IPS-NIHi7 (cell line): ENCODE measurements around the gene MOGAT1.
"Not testable (repeated sequence)": the region's sequence is repeated elsewhere in the genome, so short reads cannot be mapped to it uniquely, and the experiment has no call there.

Source experiments
- DNase-seq: peaks from one replicate; pipeline ENCODE4 v3.0.0; 2012; ENCODE audit warnings: mixed read lengths; ENCODE audit errors: extremely low spot score

The MOGAT1 gene

DNA sequence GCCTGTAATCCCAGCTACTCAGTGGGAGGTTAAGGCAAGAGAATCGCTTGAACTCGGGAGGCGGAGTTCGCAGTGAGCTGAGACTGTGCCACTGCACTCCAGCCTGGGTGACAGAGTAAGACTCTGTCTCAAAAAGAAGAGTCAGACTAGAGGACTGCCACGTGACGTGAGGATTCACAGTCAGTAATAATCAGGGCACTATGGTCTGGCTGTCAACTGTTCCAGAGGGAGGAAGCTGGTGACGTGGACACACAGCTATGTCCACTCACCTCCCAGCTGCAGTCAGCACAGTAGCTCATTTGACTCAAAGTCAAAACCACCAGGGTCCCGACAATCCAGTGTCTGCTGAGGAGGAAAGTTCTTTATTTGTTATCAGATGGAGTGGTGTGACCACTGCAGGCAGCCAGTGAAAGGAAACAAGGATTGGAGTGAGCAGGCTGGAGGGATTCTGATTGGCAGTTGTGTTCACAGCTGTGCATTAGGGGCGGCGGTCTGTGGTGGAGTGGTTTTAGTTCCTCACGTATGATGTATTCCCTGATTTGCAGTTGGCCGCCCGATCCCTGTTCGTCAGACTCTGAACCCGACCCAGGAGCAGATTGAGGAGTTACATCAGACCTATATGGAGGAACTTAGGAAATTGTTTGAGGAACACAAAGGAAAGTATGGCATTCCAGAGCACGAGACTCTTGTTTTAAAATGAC is 37.9 kb downstream of the MOGAT1 start:
- DNase-seq = peak; percentile 51

DNA sequence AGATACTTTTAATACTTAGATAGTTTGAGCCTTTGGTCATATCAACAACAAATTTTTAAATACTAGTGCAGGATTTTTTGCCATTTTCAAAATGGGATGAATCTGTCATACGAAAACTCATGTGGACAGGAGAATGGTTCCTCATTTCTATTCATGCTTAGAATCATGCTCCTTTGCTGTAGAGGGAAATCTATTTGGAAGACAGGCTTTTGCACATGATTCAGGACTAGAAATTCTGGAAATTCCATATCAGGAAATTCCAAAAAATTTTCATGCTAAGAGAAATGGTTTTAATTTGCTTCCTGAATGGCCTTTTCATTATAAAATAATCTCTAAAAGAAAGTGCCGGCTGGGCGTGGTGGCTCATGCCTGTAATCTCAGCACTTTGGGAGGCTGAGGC is 39.3 kb downstream of the MOGAT1 start:
- DNase-seq = no peak

GRCh38 chr2:222711315-222711940 is 40.0 kb downstream of the MOGAT1 start:
- no peak for DNase-seq

DNA sequence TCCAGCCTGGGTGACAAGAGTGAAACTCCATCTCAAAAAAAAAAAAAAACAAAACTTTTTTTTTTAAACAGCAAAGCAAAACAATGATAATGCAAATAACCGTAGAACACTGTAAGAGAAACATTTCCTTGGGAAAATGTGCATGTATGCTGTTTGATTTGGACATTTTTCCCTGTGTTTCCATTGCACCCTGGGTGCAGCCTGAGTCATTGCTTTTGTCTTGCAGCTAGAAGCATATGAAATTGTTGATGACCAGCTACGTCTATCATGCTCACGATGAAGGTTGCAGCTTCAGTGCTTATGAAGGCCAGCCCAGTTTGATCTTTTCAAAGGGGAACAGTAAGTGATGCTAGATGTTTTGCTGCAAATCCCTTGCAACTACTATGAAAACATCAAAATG is 41.5 kb downstream of the MOGAT1 start:
- no peak for DNase-seq

- no peak for DNase-seq
These were observed 43.1 kb downstream of the MOGAT1 start for GRCh38 chr2:222714361-222715241.

DNA sequence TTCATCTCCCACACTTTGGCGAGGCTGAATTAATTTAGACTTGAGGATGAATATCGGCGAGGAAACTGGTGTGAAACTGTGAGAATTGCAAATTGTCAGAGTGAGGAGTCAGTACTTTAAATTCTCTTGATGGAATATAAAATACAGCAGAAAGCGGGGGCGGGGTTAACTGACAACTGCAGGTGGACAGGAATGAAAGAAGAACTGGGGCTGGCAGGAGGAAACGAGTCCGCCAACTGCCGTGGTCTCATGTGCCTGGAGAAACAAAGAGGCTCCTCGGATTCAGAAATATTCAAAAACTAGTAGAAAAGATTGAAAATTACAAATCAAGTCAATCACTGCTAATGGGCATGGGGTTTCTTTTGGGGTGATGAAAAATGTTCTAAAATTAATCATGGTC is 44.3 kb downstream of the MOGAT1 start:
- no peak for DNase-seq

DNA sequence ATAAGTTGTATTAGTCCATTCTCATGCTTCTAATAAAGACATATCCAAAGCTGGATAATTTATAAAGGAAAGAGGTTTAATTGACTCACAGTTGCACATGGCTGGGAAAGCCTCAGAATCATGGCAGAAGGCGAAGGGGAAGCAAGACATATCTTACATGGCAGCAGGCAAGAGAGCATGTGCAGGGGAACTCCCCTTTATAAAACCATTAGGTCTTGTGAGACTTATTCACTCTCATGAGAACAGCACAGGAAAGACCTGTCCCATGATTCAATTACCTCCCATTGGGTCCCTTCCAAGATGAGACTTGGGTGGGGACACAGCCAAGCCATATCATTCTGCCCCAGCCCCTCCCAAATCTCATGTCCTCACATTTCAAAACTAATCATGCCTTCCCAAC is 48.3 kb downstream of the MOGAT1 start:
- DNase-seq = not testable (repeated sequence)

GRCh38 chr2:222721597-222721996 is 50.1 kb downstream of the MOGAT1 start:
- DNase-seq = not testable (repeated sequence)

DNA sequence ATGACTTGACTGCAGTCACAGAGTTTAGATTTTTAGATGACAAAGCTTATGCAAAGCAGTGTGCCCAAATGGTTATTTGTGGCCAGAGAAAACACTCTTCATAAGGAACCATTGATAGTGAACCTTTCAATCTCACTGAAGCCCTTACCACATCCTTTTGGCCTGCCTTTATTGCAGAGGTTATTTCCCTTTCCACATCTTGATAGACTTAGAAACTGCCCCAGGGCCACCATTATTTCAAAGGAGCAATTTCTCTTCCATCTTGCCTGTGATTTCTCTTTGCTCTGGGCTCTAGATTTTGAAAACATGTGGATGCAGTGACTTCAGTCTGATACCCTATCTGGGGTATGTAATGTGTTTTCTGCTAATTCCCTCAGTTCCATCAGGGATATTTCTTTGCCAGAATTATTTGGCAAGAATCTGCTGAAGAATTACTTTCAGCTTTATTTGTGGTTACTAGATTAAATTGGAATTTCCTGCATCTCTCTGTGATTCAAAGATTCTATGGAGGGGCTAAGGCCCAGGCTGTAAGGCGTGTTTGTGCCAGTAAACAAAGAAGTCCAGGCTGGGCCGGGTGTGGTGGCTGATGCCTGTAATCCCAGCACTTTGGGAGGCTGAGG is 51.0 kb downstream of the MOGAT1 start:
- DNase-seq = no peak

DNA sequence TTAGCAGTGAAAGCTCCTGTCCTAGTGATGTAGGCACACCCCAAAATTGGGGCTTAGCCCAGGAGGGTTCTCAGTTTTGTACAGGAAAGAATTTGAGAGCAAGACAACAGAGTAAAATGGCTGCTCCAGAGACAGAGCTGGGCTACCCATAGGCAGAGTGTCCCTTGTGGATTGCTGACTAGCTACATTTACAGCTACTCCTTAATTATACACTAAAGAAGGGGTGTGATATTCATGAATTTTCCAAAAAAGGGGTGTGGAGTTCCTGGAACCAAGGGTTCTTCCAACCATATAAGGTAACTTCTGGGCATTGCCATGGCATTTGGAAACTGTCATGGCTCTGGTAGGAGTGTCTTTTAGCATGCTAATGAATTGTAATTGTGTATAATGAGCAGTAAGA is 52.8 kb downstream of the MOGAT1 start:
- DNase-seq = no peak

DNA sequence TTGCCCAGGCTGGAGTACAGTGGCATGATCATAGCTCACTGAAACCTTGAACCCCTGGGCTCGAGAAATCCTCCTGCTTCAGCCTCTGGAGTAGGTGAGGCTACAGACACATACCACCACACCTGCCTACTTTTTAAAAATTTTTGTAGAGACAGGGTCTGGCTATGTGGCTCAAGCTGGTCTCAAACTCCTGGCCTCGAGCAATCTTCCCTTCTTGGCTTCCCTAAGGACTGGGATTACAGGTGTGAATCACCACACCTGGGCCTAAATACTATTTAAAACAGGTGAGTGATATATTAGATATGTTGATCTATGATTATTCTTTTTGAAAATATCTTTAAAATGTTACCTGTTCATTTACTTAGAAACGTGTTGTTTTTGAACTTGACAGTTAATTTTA is 57.2 kb downstream of the MOGAT1 start:
- no peak for DNase-seq

- DNase-seq = no peak
These were observed 59.0 kb downstream of the MOGAT1 start for GRCh38 chr2:222730366-222730999.

GRCh38 chr2:222731201-222731621 is 59.8 kb downstream of the MOGAT1 start:
- DNase-seq = no peak

- DNase-seq = no peak
These were observed 61.2 kb downstream of the MOGAT1 start for GRCh38 chr2:222732489-222733178.

GRCh38 chr2:222733470-222733845 is 62.0 kb downstream of the MOGAT1 start:
- DNase-seq = no peak

- DNase-seq = no peak
These were observed 62.6 kb downstream of the MOGAT1 start for GRCh38 chr2:222733846-222734702.

DNA sequence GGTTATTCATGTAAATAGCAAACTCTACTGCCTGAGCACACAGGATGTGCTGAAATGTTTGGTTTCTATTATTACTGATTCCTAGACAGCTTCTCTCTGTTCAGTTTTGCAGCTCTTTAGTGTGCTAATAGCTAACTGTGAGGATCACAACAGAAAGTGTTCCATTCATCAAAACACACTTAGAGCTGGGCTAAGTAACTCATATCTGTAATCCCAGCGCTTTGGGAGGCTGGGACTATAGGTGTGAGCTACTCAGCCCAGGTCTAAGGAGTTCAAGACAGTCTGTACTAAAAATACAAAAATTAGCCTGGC is 63.2 kb downstream of the MOGAT1 start:
- no peak for DNase-seq

DNA sequence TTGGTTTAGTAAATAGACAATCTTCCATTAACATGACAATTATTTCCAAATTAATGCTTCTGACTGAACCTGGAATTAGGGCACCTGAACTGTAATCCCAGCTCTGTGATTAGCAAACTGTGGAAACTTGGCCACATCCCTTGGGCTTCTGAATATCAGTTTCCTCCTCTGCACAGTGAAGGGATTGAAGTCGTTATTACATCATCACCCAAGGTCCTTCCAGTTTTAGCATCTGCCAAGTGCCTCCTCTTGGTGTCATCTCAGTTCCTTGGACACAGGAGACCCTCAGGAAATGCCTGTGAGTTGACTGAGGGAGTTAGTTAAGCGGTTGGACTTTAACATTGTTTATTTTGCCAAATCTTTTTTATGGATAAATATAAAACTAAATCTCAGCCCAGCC is 64.8 kb downstream of the MOGAT1 start:
- DNase-seq = no peak

GRCh38 chr2:222736924-222737323 is 65.5 kb downstream of the MOGAT1 start:
- no peak for DNase-seq

GRCh38 chr2:222738312-222738711 is 66.9 kb downstream of the MOGAT1 start:
- no peak for DNase-seq
